HG03442 (cell line): Measurements from ENCODE around the gene CIDEB.
"Not testable (repeated sequence)": the region's sequence is repeated elsewhere in the genome, so short reads cannot be mapped to it uniquely, and the experiment has no call there.

Source experiments
- ATAC-seq: cut with Tn5 transposase; IDR thresholded peaks from one replicate; pipeline ENCODE4 v1.9.1; 2021; ENCODE audit warnings: mild to moderate bottlenecking, moderate library complexity; ENCODE audit not compliant: unreplicated experiment

CIDEB gene

GRCh38 chr14:24307575-24308341 lies at the start of gene CIDEB:
CIDEB (minus strand) TSS chr14:24307977; CDS start chr14:24307858, 119 bp downstream.
- no peak for ATAC-seq

- ATAC-seq: no peak
These were observed 48.4 kb upstream of the CIDEB start for GRCh38 chr14:24356208-24356607.

DNA sequence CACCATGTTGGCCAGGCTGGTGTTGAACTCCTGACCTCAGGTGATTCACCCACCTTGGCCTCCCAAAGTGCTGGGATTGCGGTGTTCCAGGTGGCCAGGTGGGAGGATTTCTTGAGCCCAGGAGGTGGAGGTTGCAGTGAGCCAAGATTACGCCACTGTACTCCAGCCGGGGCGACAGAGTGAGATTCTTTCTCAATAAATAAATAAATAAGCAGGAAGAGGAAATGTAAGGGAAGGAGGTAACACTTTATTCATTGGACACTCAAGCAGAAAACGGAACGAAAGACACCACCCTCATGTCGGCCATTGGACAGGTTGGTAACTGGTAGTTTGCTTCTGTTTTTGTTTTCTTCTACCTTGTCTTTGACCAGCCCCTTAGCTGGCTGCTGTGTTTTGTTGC lies 47.2 kb upstream of the CIDEB start:
- ATAC-seq: no peak

DNA sequence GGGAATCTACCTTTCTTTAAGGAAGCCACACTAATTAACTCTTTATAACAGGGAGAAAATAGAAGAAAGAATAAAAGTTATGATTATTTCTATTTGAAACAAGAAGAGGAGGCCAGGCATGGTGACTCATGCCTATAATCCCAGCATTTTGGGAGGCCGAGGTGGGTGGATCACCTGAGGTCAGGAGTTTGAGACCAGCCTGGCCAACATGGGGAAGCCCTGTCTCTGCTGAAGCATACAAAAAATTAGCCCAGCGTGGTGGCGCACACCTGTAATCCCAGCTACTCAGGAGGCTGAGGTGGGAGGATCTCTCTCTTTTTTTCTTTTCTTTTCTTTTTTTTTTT lies 46.7 kb upstream of the CIDEB start:
- ATAC-seq: not testable (repeated sequence)

- ATAC-seq: no peak
These were observed 46.0 kb upstream of the CIDEB start for GRCh38 chr14:24353559-24354481.

DNA sequence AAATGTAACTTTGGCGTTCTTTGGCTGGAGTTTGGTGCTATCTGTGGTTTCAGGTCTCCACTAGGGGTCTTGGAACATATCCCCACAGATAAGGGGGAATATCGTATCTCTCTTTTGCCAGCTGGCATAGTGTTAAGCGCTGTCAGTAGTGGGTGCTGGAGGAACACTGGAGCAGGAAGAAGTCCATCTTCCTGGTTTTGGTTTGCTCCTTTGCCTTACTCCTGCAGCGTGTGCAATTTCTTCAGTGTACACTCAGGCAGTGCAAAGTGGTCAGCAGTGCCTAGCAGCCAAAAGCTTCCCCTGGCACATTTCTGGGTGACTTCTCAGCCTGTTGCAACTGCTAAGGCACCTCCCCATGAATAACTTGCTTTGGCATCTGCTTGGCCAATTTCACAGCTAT lies 43.7 kb upstream of the CIDEB start:
- no peak for ATAC-seq

DNA sequence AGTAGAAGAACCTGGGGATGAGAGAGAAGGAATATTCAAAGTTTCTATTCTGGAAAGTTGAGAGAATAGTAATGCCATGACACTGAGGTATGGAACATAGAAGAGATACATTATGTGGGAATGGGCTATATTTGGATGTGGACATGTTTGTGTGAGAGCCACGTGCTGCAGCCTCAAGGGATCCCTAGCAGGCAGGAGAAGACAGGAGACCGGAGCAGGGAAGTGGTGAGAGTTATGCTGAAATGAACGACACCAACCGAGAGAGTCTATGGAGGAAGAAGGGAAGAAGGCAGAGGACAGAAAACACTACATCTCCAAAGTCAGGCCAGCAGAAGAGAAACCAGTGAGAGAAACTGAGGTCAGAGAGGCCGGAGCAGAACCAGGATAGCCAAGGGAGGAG lies 42.0 kb upstream of the CIDEB start:
- ATAC-seq: no peak

DNA sequence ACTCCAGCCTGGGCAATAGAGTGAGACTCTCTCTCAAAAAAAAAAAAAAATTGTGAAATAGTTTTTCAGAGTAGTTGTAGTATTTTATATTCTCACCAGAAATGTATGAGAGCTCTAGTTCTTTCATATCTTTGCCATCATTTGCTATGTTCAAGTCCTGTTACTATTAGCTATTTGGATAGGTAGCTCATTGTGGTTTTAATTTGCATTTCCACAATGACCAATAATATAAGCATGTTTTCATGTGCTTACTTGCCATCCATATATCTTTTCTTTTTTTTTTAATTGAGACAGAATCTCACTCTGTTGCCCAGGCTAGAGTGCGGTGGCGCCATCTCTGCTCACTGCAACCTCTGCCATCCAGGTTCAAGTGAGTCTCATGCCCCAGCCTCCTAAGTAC lies 40.4 kb upstream of the CIDEB start:
- ATAC-seq: no peak

GRCh38 chr14:24347134-24347533 lies 39.4 kb upstream of the CIDEB start:
- ATAC-seq: no peak

DNA sequence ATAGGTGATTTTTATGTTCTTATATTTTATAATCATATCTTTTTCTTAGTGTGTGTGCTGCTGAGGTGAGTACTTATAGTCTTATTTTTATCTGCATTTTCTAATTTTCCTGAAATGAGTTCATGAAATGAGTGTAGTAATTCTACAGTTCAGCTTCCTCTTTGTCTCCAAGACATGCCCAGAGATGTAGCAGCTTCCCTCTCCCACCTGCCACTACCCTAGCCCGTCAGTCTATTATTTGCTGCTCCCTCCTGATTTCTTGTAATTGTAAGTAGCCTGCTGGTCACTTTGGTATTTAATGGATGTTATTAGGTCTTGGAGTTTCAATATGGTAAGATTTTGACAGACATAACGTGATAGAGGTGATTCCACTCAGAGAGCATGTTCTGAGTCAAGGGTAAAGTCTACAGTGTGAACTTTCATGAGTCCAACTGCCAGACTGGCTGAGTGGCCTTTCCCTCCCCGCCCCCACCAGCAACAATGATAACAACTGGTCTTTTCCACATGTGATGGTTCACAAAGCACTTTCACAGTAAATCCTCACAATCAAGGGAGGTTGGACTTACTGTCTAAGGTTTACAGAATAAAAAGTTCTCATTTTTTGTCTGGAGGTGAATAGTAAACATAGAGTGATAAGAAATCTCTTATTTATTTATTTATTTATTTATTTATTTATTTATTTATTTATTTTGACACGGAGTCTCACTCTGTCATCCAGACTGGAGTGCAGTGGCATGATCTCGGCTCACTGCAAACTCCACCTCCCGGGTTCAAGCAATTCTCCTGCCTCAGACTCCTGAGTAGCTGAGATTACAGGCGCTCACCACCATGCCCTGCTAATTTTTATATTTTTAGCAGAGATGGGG lies 36.3 kb upstream of the CIDEB start:
- ATAC-seq: no peak

DNA sequence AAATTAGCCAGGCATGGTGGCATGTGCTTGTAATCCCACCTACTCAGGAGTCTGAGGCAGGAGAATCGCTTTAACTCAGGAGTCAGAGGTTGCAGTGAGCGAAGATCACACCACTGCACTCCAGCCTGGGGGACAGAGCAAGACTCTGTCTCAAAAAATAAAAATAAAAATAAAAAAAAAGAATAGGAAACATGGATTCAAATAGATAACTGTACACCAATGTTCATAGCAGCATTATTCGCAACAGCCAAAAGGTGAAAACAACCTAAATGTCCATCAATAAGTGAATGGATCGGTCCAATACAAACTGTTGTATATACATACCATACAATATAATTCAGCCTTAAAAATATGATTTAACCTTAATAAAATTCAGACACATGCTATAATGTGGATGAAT lies 35.1 kb upstream of the CIDEB start:
- ATAC-seq: no peak

- no peak for ATAC-seq
These were observed 32.8 kb upstream of the CIDEB start for GRCh38 chr14:24340606-24341005.

DNA sequence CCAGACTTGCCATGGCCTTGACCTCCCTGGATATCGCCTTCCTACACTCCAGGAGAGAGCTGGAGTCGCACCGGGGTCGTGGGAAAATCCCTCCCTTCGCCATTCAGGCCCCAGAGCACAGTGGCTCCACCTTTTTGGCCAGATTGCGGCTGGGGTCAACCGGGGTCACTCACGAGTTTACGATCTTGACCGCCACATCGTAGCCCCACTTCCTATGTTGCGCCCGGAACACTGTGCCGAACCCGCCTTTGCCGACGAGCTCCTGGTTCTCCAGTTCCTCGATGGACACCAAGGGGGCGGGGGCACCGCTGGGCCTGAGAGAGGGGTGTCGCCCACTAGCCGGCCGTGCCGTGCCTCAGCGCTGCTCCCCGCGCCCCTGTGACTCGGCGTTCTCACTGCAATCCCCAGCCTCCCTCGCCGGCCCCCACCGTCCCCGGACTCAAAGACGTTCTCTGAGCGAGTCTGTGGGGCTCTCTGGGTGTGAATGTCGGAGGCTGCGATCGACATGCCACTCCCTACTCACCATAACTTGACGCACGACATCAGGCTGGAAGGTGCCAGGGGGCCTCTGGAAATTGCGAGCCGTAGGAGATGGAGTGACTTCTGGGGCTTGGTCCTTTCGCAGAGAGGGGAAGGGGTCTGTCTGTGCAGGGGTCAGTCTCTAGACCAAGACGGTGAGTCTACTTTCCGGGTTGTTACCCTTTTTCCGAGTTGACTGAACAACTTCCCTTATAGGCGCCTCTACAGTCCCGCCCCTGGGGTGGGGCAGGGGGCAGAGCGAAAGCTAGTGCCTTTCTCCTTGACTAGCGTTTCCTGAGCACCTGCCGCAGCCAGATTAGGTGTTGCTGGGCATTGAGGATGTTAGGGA lies 31.7 kb upstream of the CIDEB start, which contains the start of gene RIPK3:
RIPK3 (minus strand) TSS at position 708 of the 868 bp plus-strand sequence; CDS start at position 543, 165 bp downstream.
- ATAC-seq: peak; percentile 79

- no peak for ATAC-seq
These were observed 31.1 kb upstream of the CIDEB start for GRCh38 chr14:24338843-24339242.

GRCh38 chr14:24337824-24338175 lies 30.0 kb upstream of the CIDEB start:
- no peak for ATAC-seq

- ATAC-seq: no peak
These were observed 29.5 kb upstream of the CIDEB start for GRCh38 chr14:24337144-24337823.

GRCh38 chr14:24335461-24336171 lies 27.8 kb upstream of the CIDEB start:
- no peak for ATAC-seq

- no peak for ATAC-seq
These were observed 26.9 kb upstream of the CIDEB start, which contains the start of gene ADCY4 for GRCh38 chr14:24334431-24335291. ADCY4 (minus strand) TSS chr14:24335071; CDS start chr14:24334652, 419 bp downstream.
